Caco-2 (cell line): ENCODE measurements around the gene CEP164. TPM values are rescaled to one million over a fixed set of nuclear protein-coding genes. Genes with fewer than 3 reads are reported as not detected.

Experiments used
- BruUV-seq: library from RNA; stranded (reverse); fragments of 400-500 nt; replicated peaks from 2 replicates; lab custom pipeline; 2021; lab: Mats Ljungman, UMichigan
- CTCF ChIA-PET: fragments of 300-600 bp; sonication (Branson Sonifier 250); formaldehyde crosslinking; loops from one replicate; lab custom pipeline; 2022; ENCODE audit warnings: antibody characterized with exemption; lab: Charles Lee
- POLR2A ChIA-PET: fragments of 300-600 bp; sonication (Branson Sonifier 250); formaldehyde crosslinking; loops from one replicate; lab custom pipeline; 2022; ENCODE audit warnings: antibody characterized with exemption; lab: Charles Lee
- DNase-seq, 2 experiments: peaks; one replicate each; pipeline versions ENCODE4 v3.0.0 to v3.0.0-alpha.2; 2020 to 2022
- H3K27me3 ChIP-seq: replicated peaks from 2 replicates; pipeline ENCODE4 v1.6.0; 2011; ENCODE audit warnings: low read length; ENCODE audit not compliant: control insufficient read depth, insufficient read depth
- H3K36me3 ChIP-seq: 2 replicates; pipeline ENCODE4 v1.5.1; 2011; ENCODE audit warnings: low read length; ENCODE audit not compliant: control insufficient read depth, insufficient read depth
- H3K4me1 ChIP-seq: fragments of 250-450 bp; sonication (Bioruptor Pico); 2 replicates; pipeline ENCODE4 v1.5.1; 2020; ENCODE audit warnings: mild to moderate bottlenecking
- H3K4me3 ChIP-seq: 2 replicates; pipeline ENCODE4 v1.5.1; 2011; ENCODE audit warnings: low read depth, mild to moderate bottlenecking, control low read depth, low read length
- H3K9me3 ChIP-seq: fragments of 250-450 bp; sonication (Bioruptor Pico); 2 replicates; pipeline ENCODE4 v1.5.1; 2020; ENCODE audit warnings: mild to moderate bottlenecking, moderate library complexity
- H3K27ac Mint-ChIP-seq: one replicate; pipeline ENCODE4 v1.8.0; 2022; ENCODE audit warnings: mixed read lengths; ENCODE audit not compliant: unreplicated experiment
- H3K27me3 Mint-ChIP-seq: one replicate; pipeline ENCODE4 v1.8.0; 2022; ENCODE audit warnings: mixed read lengths; ENCODE audit not compliant: insufficient read depth, unreplicated experiment
- H3K36me3 Mint-ChIP-seq: one replicate; pipeline ENCODE4 v1.8.0; 2022; ENCODE audit warnings: mild to moderate bottlenecking, mixed read lengths; ENCODE audit not compliant: insufficient read depth, unreplicated experiment
- H3K4me1 Mint-ChIP-seq: one replicate; pipeline ENCODE4 v1.8.0; 2022; ENCODE audit warnings: low read depth, mixed read lengths; ENCODE audit not compliant: unreplicated experiment
- H3K4me3 Mint-ChIP-seq: one replicate; pipeline ENCODE4 v1.8.0; 2022; ENCODE audit warnings: mild to moderate bottlenecking, moderate library complexity, mixed read lengths; ENCODE audit not compliant: unreplicated experiment
- H3K9me3 Mint-ChIP-seq: one replicate; pipeline ENCODE4 v1.8.0; 2022; ENCODE audit warnings: mixed read lengths; ENCODE audit not compliant: unreplicated experiment
- intact Hi-C: fragments of 100-400 bp; cut with micrococcal nuclease; formaldehyde crosslinking; loops from one replicate; pipeline ENCODE4 v1.10.0; 2022; ENCODE audit not compliant: unreplicated experiment
- total RNA-seq: library from RNA; stranded (reverse); gene quantifications from 2 replicates; pipeline ENCODE4 v1.2.3, GENCODE V29; 2022
- TF ChIP-seq, protein P1 (sequence below), 2 experiments: fragments of 200-600 bp in 1 of 2; IDR thresholded peaks; 1 replicate in 1 of 2; 2 replicates in 1 of 2; pipeline versions ENCODE4 v1.5.1 to v1.8.0; 2011 to 2022; ENCODE audit warnings: antibody characterized with exemption in 1 of 2, control low read depth in 1 of 2, inconsistent platforms in 1 of 2, low read depth in 1 of 2, low read length in 1 of 2, mild to moderate bottlenecking in 1 of 2, moderate library complexity in 1 of 2; ENCODE audit not compliant: insufficient read depth in 1 of 2, severe bottlenecking in 1 of 2, unreplicated experiment in 1 of 2

CEP164 gene
- total RNA-seq, 1 experiment from 2014 or later: 48.9 TPM

DNA sequence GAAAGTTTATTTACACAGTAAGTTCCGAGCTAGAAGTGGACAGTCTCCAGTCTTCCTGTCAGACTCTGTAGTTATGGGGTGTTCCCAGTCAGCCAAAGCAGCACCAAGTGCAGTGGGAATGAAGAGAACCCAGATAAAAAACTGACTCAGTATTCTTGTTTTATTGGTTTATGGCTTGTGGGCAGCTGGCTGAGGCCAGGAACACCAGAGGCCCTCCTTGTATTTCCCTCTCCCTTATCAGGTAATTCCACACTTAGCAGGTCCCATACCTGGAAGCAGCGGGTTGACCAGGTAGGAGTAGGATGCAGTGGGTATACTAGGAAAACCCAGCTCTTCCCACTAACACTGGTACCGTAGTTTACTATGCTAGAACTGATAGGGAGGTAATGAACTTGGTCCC, 40.0 kb upstream of the CEP164 start:
- no peak overlapping the region for H3K27ac Mint-ChIP-seq
- Histone ChIP-seq H3K4me3 (no peak overlapping the region), H3K36me3 (peaks cover 2% of the 10 kb centered on the region), H3K4me1 (no peaks in the 10 kb centered on the region; the same call in 1 of the 2 replicates), H3K9me3 (no peaks in the 10 kb centered on the region), H3K27me3 (no peaks in the 10 kb centered on the region)
- no peak for DNase-seq
- TF ChIP-seq, protein P1, sequence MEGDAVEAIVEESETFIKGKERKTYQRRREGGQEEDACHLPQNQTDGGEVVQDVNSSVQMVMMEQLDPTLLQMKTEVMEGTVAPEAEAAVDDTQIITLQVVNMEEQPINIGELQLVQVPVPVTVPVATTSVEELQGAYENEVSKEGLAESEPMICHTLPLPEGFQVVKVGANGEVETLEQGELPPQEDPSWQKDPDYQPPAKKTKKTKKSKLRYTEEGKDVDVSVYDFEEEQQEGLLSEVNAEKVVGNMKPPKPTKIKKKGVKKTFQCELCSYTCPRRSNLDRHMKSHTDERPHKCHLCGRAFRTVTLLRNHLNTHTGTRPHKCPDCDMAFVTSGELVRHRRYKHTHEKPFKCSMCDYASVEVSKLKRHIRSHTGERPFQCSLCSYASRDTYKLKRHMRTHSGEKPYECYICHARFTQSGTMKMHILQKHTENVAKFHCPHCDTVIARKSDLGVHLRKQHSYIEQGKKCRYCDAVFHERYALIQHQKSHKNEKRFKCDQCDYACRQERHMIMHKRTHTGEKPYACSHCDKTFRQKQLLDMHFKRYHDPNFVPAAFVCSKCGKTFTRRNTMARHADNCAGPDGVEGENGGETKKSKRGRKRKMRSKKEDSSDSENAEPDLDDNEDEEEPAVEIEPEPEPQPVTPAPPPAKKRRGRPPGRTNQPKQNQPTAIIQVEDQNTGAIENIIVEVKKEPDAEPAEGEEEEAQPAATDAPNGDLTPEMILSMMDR (IDR thresholded peaks at IDR 0.05; ENCODE audit: insufficient read depth in 1 of 2, low read depth in 1 of 2, low read length in 1 of 2, severe bottlenecking in 1 of 2, unreplicated experiment in 1 of 2): no peak
- H3K4me3 Mint-ChIP-seq: no peak overlapping the region
- no peaks in the 10 kb centered on the region for H3K4me1 Mint-ChIP-seq
- no TSS peak for BruUV-seq
- no peaks in the 10 kb centered on the region for H3K9me3 Mint-ChIP-seq
- ChIA-PET POLR2A (interaction anchor here (0.6 kb wide), 1 partner anchor 17 kb away, joined by 6 read pairs; no protein-coding TSS in a partner anchor), CTCF (no interaction called here)
- intact Hi-C loops: no loop called here
- H3K27me3 Mint-ChIP-seq: no peaks in the 10 kb centered on the region
- H3K36me3 Mint-ChIP-seq: peaks cover 24% of the 10 kb centered on the region

DNA sequence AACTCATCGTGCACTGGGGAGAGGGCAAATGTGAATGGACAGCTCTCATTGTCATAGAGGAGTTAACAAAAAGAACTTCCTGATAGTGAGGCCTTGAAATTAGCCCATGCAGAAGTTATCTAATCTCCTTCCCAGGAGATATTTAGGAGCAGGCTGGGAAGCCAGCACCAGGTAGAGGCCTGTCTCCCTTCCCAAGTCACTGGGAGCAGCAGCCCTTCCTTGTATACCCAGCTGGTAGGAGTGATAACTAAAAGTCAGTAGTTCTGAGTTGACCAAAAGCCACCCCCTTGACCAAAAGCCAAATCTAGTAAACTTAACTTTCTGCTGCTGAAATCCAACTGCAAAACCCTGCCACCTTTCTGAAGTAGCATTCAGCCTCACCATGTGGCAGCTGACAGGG, 37.9 kb upstream of the CEP164 start:
- no peaks in the 10 kb centered on the region for H3K9me3 ChIP-seq
- H3K4me3 ChIP-seq: no peak overlapping the region
- TF ChIP-seq, protein P1 (IDR thresholded peaks at IDR 0.05; ENCODE audit: insufficient read depth in 1 of 2, low read depth in 1 of 2, low read length in 1 of 2, severe bottlenecking in 1 of 2, unreplicated experiment in 1 of 2): no peak
- no peaks in the 10 kb centered on the region for H3K27me3 ChIP-seq
- ChIA-PET CTCF (no interaction called here), POLR2A (no interaction called here)
- Mint-ChIP-seq H3K27ac (no peak overlapping the region), H3K9me3 (no peaks in the 10 kb centered on the region), H3K4me3 (no peak overlapping the region), H3K27me3 (no peaks in the 10 kb centered on the region), H3K4me1 (no peaks in the 10 kb centered on the region), H3K36me3 (peaks cover 10% of the 10 kb centered on the region)
- no TSS peak for BruUV-seq
- no peak for DNase-seq
- H3K36me3 ChIP-seq: no peaks in the 10 kb centered on the region; the same call in 1 of the 2 replicates
- intact Hi-C loops: no loop called here
- no peaks in the 10 kb centered on the region; the same call in 1 of the 2 replicates for H3K4me1 ChIP-seq

DNA sequence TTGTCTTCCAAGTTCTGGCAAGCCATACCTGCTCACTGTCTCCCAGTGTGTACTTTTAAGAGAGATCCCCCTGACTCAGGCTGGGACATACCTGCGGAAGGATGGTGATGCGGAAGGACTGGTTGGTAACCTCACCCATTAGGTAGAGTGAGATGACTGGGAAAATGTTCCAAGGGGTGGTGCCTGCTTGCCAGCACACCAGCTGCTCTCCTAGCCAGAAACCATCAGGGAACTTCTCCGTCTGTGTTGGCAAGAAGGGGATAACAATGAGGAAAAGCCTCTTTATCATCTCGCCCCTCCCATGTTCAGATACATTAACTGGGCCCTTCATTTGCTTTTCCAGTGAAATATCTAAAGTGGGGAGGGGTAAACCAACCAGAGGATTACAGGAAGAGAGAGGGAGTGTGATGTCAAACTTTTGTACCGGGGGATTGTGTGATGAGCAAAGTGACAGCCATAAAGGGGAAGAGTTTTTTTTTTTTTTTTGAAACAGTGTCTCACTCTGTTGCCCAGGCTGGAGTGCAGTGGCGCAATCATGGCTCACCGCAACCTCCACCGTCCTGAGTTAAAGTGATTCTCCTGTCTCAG, 36.8 kb upstream of the CEP164 start, which contains the start of gene BACE1-AS:
Gene BACE1-AS (plus strand): TSS at position 538 of the 588 bp plus-strand sequence.
- no TSS peak for BruUV-seq
- Histone ChIP-seq H3K27me3 (no peaks in the 10 kb centered on the region), H3K4me1 (no peaks in the 10 kb centered on the region; the same call in 1 of the 2 replicates), H3K4me3 (no peak within 1 kb of the TSS), H3K9me3 (no peaks in the 10 kb centered on the region), H3K36me3 (no peaks in the 10 kb centered on the region; the same call in 1 of the 2 replicates)
- H3K9me3 Mint-ChIP-seq: no peaks in the 10 kb centered on the region
- DNase-seq: no peak
- H3K4me1 Mint-ChIP-seq: no peaks in the 10 kb centered on the region
- CTCF ChIA-PET: no interaction called here
- intact Hi-C loops: no loop called here
- TF ChIP-seq, protein P1 (IDR thresholded peaks at IDR 0.05; ENCODE audit: insufficient read depth in 1 of 2, low read depth in 1 of 2, low read length in 1 of 2, severe bottlenecking in 1 of 2, unreplicated experiment in 1 of 2): no peak
- H3K27ac Mint-ChIP-seq: no peak within 1 kb of the TSS
- H3K36me3 Mint-ChIP-seq: peaks cover 4% of the 10 kb centered on the region
- POLR2A ChIA-PET: no interaction called here
- no peak within 1 kb of the TSS for H3K4me3 Mint-ChIP-seq
- no peaks in the 10 kb centered on the region for H3K27me3 Mint-ChIP-seq
